CD4-positive, CD25-positive, alpha-beta regulatory T cell (primary cell): ENCODE results near the gene GSK3B. TPM values are rescaled to one million over a fixed set of nuclear protein-coding genes. Genes with fewer than 3 reads are reported as not detected.

Source experiments
- ATAC-seq, 2 donors: fragments of 150-1000 bp; cut with Tn5 transposase; one replicate each; pipeline ENCODE4 v1.10.0; 2021; ENCODE audit warnings: low read depth in 2 of 2, moderate number of reproducible peaks in 2 of 2, moderate library complexity in 1 of 2
- DNase-seq, 3 donors: peaks; one replicate each; pipeline versions ENCODE4 v3.0.0 to v3.0.0-alpha.2; 2012 to 2022; ENCODE audit warnings: mixed read lengths in 1 of 3
- H3K27ac ChIP-seq: one replicate; pipeline ENCODE4 v1.7.0; 2013; ENCODE audit warnings: mild to moderate bottlenecking, low read length; ENCODE audit not compliant: insufficient read depth, poor library complexity, severe bottlenecking
- H3K27me3 ChIP-seq: one replicate; pipeline ENCODE4 v1.7.0; 2013; ENCODE audit warnings: low read length; ENCODE audit not compliant: control insufficient read depth, insufficient read depth
- H3K36me3 ChIP-seq: one replicate; pipeline ENCODE4 v1.7.0; 2013; ENCODE audit warnings: mild to moderate bottlenecking, low read length, moderate library complexity; ENCODE audit not compliant: control insufficient read depth, insufficient read depth
- H3K4me1 ChIP-seq: 2 replicates; pipeline ENCODE4 v1.7.0; 2013; ENCODE audit warnings: mild to moderate bottlenecking, low read length; ENCODE audit not compliant: insufficient read depth, control insufficient read depth, poor library complexity, severe bottlenecking
- H3K4me3 ChIP-seq: one replicate; pipeline ENCODE4 v1.7.0; 2013; ENCODE audit warnings: low read depth, mild to moderate bottlenecking, low read length, moderate library complexity
- H3K9me3 ChIP-seq, 2 experiments: 1 replicate in 1 of 2; 2 replicates in 1 of 2; pipeline ENCODE4 v1.7.0; 2013; ENCODE audit warnings: low read length in 2 of 2, mild to moderate bottlenecking in 1 of 2, moderate library complexity in 1 of 2; ENCODE audit not compliant: control insufficient read depth in 2 of 2
- H3K27ac Mint-ChIP-seq, 3 donors: one replicate each; pipeline ENCODE4 v1.8.0; 2020 to 2022; ENCODE audit warnings: mild to moderate bottlenecking in 3 of 3, mixed read lengths in 3 of 3, moderate library complexity in 2 of 3
- H3K27me3 Mint-ChIP-seq: one replicate; pipeline ENCODE4 v1.8.0; 2022; ENCODE audit warnings: mild to moderate bottlenecking, mixed read lengths
- H3K36me3 Mint-ChIP-seq: one replicate; pipeline ENCODE4 v1.8.0; 2020; ENCODE audit warnings: mixed read lengths
- H3K4me1 Mint-ChIP-seq, 4 donors: one replicate each; pipeline ENCODE4 v1.8.0; 2020 to 2022; ENCODE audit warnings: mixed read lengths in 4 of 4, mild to moderate bottlenecking in 1 of 4
- H3K4me3 Mint-ChIP-seq, 4 donors: one replicate each; pipeline ENCODE4 v1.8.0; 2020 to 2022; ENCODE audit warnings: mild to moderate bottlenecking in 4 of 4, mixed read lengths in 4 of 4, moderate library complexity in 3 of 4
- H3K9me3 Mint-ChIP-seq, 7 donors: one replicate each; pipeline ENCODE4 v1.8.0; 2020 to 2022; ENCODE audit warnings: mixed read lengths in 7 of 7, mild to moderate bottlenecking in 3 of 7, moderate library complexity in 2 of 7
- polyA plus RNA-seq, 4 donors: library from polyadenylated mRNA; unstranded; fragments of 300-500 nt; fragmentation: Illumina TruSeq; gene quantifications; one replicate each; pipeline ENCODE4 v1.2.3, GENCODE V29; 2021
- total RNA-seq: library from RNA; stranded (reverse); gene quantifications from one replicate; pipeline ENCODE4 v1.2.3, GENCODE V29; 2022

The GSK3B gene
- total and polyA plus RNA-seq, 5 donors from 2014 or later, result 12.9 to 45.4 (median 15.7) TPM

- Mint-ChIP-seq H3K27ac (no peak overlapping the region), H3K9me3 (no peaks in the 10 kb centered on the region), H3K4me1 (peaks cover 28 to 57% (median 33%) of the 10 kb centered on the region in 4 donors), H3K36me3 (peaks cover 6% of the 10 kb centered on the region), H3K4me3 (no peak overlapping the region), H3K27me3 (no peaks in the 10 kb centered on the region)
- no peaks in the 10 kb centered on the region for H3K27me3 ChIP-seq
- H3K36me3 ChIP-seq, result no peaks in the 10 kb centered on the region
- H3K4me3 ChIP-seq, result no peak overlapping the region
- DNase-seq (no peak), ATAC-seq (no peak)
- no peaks in the 10 kb centered on the region for H3K4me1 ChIP-seq
- no peak overlapping the region for H3K27ac ChIP-seq
- H3K9me3 ChIP-seq, result no peaks in the 10 kb centered on the region
Measured at GRCh38 chr3:119955972-119956371, 138.3 kb downstream of the GSK3B start.

- ATAC-seq, result no peak
- no peak for DNase-seq
- Mint-ChIP-seq H3K27ac (peak overlapping the region in 2 of 3 donors; percentile 38 to 72), H3K4me1 (peaks cover 25 to 51% (median 38%) of the 10 kb centered on the region in 4 donors), H3K27me3 (no peaks in the 10 kb centered on the region), H3K4me3 (peak overlapping the region in 1 of 4 donors; percentile 14), H3K36me3 (peaks cover 13% of the 10 kb centered on the region), H3K9me3 (no peaks in the 10 kb centered on the region)
- H3K36me3 ChIP-seq, result peaks cover 6% of the 10 kb centered on the region
- no peaks in the 10 kb centered on the region for H3K27me3 ChIP-seq
- H3K9me3 ChIP-seq, result no peaks in the 10 kb centered on the region
- H3K4me1 ChIP-seq, result no peaks in the 10 kb centered on the region
- no peak overlapping the region for H3K27ac ChIP-seq
- H3K4me3 ChIP-seq, result no peak overlapping the region
Measured at GRCh38 chr3:119950666-119951325, 143.5 kb downstream of the GSK3B start.

- no peak overlapping the region for H3K4me3 ChIP-seq
- no peak overlapping the region for H3K27ac ChIP-seq
- no peak for DNase-seq
- peaks cover 31 to 40% (median 38%) of the 10 kb centered on the region in 4 donors for H3K4me1 Mint-ChIP-seq
- no peaks in the 10 kb centered on the region for H3K27me3 ChIP-seq
- peaks cover 26% of the 10 kb centered on the region for H3K36me3 Mint-ChIP-seq
- no peaks in the 10 kb centered on the region for H3K27me3 Mint-ChIP-seq
- no peak overlapping the region for H3K4me3 Mint-ChIP-seq
- no peak for ATAC-seq
- no peak overlapping the region for H3K27ac Mint-ChIP-seq
- no peaks in the 10 kb centered on the region for H3K9me3 ChIP-seq
- H3K9me3 Mint-ChIP-seq, result no peaks in the 10 kb centered on the region
- H3K4me1 ChIP-seq, result peaks cover 7% of the 10 kb centered on the region
- peaks cover 6% of the 10 kb centered on the region for H3K36me3 ChIP-seq
Measured at GRCh38 chr3:119945291-119945690, 149.0 kb downstream of the GSK3B start.

- H3K27me3 Mint-ChIP-seq, result no peaks in the 10 kb centered on the region
- H3K36me3 ChIP-seq, result peaks cover 6% of the 10 kb centered on the region
- DNase-seq (no peak), ATAC-seq (no peak)
- peak overlapping the region in 2 of 3 donors; percentile 61 to 80 for H3K27ac Mint-ChIP-seq
- no peaks in the 10 kb centered on the region for H3K9me3 ChIP-seq
- H3K4me1 Mint-ChIP-seq, result peaks cover 25 to 39% (median 38%) of the 10 kb centered on the region in 4 donors
- no peak overlapping the region for H3K27ac ChIP-seq
- peak overlapping the region in 2 of 4 donors; percentile 26 to 53 for H3K4me3 Mint-ChIP-seq
- H3K36me3 Mint-ChIP-seq, result peaks cover 23% of the 10 kb centered on the region
- peaks cover 7% of the 10 kb centered on the region for H3K4me1 ChIP-seq
- no peak overlapping the region for H3K4me3 ChIP-seq
- no peaks in the 10 kb centered on the region for H3K27me3 ChIP-seq
- no peaks in the 10 kb centered on the region for H3K9me3 Mint-ChIP-seq
Measured at GRCh38 chr3:119944091-119944490, 150.2 kb downstream of the GSK3B start.

- peaks cover 0 to 2% (median 0%) of the 10 kb centered on the region in 7 donors for H3K9me3 Mint-ChIP-seq
- no peak overlapping the region for H3K27ac Mint-ChIP-seq
- no peaks in the 10 kb centered on the region for H3K27me3 Mint-ChIP-seq
- DNase-seq (no peak), ATAC-seq (no peak)
- Histone ChIP-seq H3K27ac (no peak overlapping the region), H3K36me3 (no peaks in the 10 kb centered on the region), H3K4me3 (no peak overlapping the region), H3K27me3 (no peaks in the 10 kb centered on the region), H3K4me1 (peaks cover 6% of the 10 kb centered on the region), H3K9me3 (no peaks in the 10 kb centered on the region)
- H3K4me3 Mint-ChIP-seq, result peak overlapping the region in 2 of 4 donors; percentile 17 to 40
- H3K4me1 Mint-ChIP-seq, result peaks cover 37 to 58% (median 51%) of the 10 kb centered on the region in 4 donors
- peaks cover 13% of the 10 kb centered on the region for H3K36me3 Mint-ChIP-seq
Measured at GRCh38 chr3:119939077-119939476, 155.2 kb downstream of the GSK3B start.

GRCh38 chr3:119937229-119937628 is 157.0 kb downstream of the GSK3B start:
- DNase-seq (peak in 2 of 3 donors; percentile 6 to 65), ATAC-seq (peak; percentile 68 to 79)
- H3K36me3 ChIP-seq, result no peaks in the 10 kb centered on the region
- peaks cover 0 to 2% (median 0%) of the 10 kb centered on the region in 7 donors for H3K9me3 Mint-ChIP-seq
- peaks cover 6% of the 10 kb centered on the region for H3K4me1 ChIP-seq
- H3K4me3 ChIP-seq, result peak overlapping the region; percentile 56
- H3K27ac Mint-ChIP-seq, result peak overlapping the region in 2 of 3 donors; percentile 73 to 86
- H3K27ac ChIP-seq, result no peak overlapping the region
- no peaks in the 10 kb centered on the region for H3K27me3 ChIP-seq
- no peaks in the 10 kb centered on the region for H3K27me3 Mint-ChIP-seq
- H3K36me3 Mint-ChIP-seq, result peaks cover 9% of the 10 kb centered on the region
- peak overlapping the region; percentile 55 to 84 (median 60) for H3K4me3 Mint-ChIP-seq
- no peaks in the 10 kb centered on the region for H3K9me3 ChIP-seq
- peaks cover 42 to 62% (median 53%) of the 10 kb centered on the region in 4 donors for H3K4me1 Mint-ChIP-seq

- H3K27me3 Mint-ChIP-seq, result no peaks in the 10 kb centered on the region
- no peaks in the 10 kb centered on the region for H3K36me3 ChIP-seq
- ATAC-seq (no peak), DNase-seq (no peak)
- H3K27ac Mint-ChIP-seq, result no peak overlapping the region
- H3K36me3 Mint-ChIP-seq, result peaks cover 9% of the 10 kb centered on the region
- H3K4me3 Mint-ChIP-seq, result no peak overlapping the region
- H3K4me1 ChIP-seq, result peaks cover 6% of the 10 kb centered on the region
- H3K9me3 ChIP-seq, result no peaks in the 10 kb centered on the region
- peaks cover 0 to 2% (median 1%) of the 10 kb centered on the region in 7 donors for H3K9me3 Mint-ChIP-seq
- H3K27ac ChIP-seq, result no peak overlapping the region
- no peak overlapping the region for H3K4me3 ChIP-seq
- H3K27me3 ChIP-seq, result no peaks in the 10 kb centered on the region
- H3K4me1 Mint-ChIP-seq, result peaks cover 46 to 62% (median 57%) of the 10 kb centered on the region in 4 donors
Measured at GRCh38 chr3:119934249-119934648, 160.0 kb downstream of the GSK3B start.

GRCh38 chr3:119933207-119933606 is 161.0 kb downstream of the GSK3B start:
- H3K27ac ChIP-seq, result no peak overlapping the region
- H3K4me3 ChIP-seq, result no peak overlapping the region
- no peaks in the 10 kb centered on the region for H3K27me3 ChIP-seq
- DNase-seq, result no peak
- no peaks in the 10 kb centered on the region for H3K9me3 ChIP-seq
- peaks cover 41 to 58% (median 55%) of the 10 kb centered on the region in 4 donors for H3K4me1 Mint-ChIP-seq
- ATAC-seq, result no peak
- no peaks in the 10 kb centered on the region for H3K36me3 ChIP-seq
- no peak overlapping the region for H3K27ac Mint-ChIP-seq
- peak overlapping the region in 1 of 4 donors; percentile 14 for H3K4me3 Mint-ChIP-seq
- H3K36me3 Mint-ChIP-seq, result peaks cover 9% of the 10 kb centered on the region
- H3K9me3 Mint-ChIP-seq, result peaks cover 0 to 2% (median 0%) of the 10 kb centered on the region in 7 donors
- H3K4me1 ChIP-seq, result peaks cover 5% of the 10 kb centered on the region
- no peaks in the 10 kb centered on the region for H3K27me3 Mint-ChIP-seq
